Skeletal muscle cell (primary cell): ENCODE data around the gene ADI1.
A peak's percentile ranks its signal among the peaks of the same experiment; 100 is the strongest.

Experiments used
- DNase-seq: peaks from one replicate; pipeline ENCODE4 v3.0.0-alpha.2; 2010; ENCODE audit warnings: low read depth
- H3K4me3 ChIP-seq: 2 replicates; pipeline ENCODE4 v1.5.1; 2011; ENCODE audit warnings: low read depth, mild to moderate bottlenecking, control low read depth, low read length, moderate library complexity

ADI1 gene, protein sequence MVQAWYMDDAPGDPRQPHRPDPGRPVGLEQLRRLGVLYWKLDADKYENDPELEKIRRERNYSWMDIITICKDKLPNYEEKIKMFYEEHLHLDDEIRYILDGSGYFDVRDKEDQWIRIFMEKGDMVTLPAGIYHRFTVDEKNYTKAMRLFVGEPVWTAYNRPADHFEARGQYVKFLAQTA

DNA sequence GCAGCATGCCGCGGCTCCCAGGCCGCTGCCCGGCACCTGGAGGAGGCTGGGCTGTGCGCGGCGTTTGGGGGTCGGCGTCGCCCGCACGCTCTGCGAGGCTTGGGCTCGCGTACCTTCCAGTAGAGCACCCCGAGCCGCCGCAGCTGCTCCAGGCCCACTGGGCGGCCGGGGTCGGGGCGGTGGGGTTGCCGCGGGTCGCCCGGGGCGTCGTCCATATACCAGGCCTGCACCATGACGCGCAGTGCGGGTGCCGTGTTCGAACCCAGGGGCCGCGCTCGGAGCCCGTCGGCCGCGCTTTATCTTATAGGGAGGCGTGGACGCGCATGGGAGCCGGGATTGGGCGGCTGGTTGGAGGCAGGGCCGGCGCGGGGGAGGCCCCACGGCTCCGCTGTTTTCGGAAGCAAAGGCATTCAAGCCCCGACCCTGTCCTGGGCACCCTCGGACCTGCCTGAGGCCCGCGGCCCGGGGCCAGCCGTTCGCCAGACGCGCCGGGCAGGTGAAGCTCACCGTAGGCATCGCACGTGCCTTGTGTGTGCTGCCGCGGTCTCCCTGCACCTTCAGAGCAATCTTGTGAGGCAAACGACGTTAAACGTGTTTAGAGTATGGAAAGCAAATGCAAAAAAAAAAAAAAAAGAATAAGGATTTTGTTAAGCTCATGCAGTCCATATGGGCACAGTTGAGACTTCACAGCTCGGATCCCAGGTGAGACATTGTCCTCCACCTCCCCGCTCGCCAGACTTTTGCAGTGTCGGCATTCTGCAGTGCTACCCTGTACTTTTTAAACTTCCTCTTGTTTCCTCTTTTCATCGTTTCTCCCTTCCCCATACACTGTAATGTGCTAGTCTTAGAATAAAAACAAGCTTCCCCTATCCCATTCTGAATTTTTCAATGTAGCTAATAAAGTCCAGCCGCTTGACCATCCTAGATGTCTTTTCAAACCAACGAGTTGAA is at the start of gene ADI1:
Gene ADI1 (minus strand): TSS at position 277 of the 951 bp plus-strand sequence. CDS start 44 bp downstream, at position 233.
- peak within 1 kb of the TSS; percentile 77 for H3K4me3 ChIP-seq
- DNase-seq = no peak

DNA sequence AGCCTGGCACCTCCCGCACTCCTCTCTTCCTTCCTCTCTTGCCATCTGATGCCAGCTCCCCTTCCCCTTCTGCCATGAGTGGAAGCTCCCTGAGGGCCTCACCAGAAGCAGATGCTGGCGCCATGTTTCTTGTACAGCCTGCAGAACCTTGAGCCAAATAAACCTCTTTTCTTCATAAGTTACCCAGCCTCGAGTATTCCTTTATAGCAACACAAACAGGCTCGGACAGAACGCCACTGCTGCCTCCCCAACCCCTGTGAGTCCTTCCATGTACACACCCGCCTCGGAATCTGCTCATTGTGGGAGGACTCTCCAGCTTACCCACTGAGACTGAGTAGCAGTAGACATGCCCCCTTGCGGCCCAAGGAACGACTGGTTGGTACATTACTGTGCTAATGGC is 47.5 kb upstream of the ADI1 start:
- H3K4me3 ChIP-seq = no peak overlapping the region
- DNase-seq = no peak

DNA sequence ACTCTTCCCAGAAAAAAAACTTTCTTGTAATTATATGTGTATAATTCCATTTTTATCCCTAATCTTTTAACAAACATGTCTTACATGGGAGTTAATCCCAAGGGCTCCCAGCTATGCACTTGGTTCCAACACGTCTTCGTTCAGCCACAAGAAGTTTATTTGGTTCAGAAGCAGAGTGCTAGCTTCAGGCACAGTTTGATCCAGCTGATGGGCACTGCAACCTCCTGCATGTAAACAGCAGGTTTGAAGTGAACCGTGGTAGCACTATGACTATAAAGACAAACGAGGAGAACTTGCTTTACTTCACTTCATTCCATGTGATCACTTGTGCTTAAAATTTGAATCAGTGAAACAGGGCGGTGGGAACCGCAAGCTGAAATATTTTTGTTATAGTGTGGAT is 45.8 kb upstream of the ADI1 start:
- DNase-seq = no peak
- H3K4me3 ChIP-seq = no peak overlapping the region

DNA sequence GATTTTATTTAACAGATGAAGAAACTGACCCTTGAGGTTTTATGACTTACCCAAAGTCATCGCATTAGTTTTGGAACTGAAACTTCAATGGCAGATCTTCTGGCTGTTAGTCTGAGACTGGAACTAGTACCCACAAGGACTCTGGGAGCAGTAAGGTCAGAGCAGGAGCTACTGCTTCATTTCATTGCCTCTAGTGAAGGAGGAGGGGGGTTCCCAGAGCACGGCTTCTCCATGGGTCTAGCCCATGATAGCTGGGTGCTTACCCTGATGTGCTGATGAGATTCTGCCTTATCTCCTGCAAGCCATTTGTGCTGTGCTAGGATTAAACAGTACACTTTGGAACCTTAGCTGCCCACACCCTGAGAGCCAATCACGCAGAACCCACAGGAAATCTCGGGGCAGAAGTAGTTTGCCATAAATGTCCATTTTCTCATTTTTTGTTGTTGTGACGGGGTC is 44.2 kb upstream of the ADI1 start:
- H3K4me3 ChIP-seq = no peak overlapping the region
- no peak for DNase-seq

DNA sequence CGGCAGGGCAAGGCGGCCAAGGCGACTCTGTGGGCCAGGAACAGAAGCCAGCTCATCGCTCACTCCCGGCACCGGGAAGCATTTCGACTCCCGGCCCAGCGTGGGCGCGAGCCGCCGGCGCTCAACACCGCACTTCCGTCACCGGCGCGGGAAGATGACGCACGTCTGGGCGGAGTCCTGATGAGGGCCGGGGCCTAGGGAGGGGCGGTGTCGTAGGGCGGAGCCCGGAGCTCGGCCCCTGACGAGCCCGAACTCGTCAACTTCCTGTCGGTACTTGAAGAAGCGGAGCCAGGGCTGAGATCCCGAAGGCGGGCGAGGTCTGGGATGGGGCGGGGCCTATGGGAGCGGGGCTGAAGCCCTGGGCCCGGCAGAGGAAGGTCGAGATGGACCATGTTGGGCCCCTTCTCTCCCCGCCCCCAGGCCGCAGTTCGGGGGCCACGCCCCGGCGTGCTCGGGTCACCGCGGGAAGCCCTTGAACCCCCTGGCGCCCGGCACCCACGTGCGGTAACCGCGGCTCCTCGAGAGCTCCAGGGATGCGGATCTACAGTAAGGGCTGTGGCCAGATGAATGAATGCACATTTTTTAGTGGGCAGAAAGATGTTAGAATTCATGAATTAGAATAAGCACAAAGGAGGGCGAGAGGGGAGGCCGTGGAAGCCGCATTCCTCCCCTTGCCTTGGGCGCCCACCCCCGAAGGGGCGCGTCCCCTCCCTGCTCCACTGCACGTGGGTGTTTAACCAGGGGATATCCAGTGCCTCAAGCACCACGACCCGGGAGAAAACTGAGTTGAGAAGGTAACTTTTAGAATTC is 39.1 kb upstream of the ADI1 start, which contains the start of gene RNASEH1:
Gene RNASEH1 (minus strand): TSS at position 129 of the 810 bp plus-strand sequence. CDS start 73 bp downstream, at position 56.
- peak; percentile 96 for DNase-seq
- H3K4me3 ChIP-seq = peak within 1 kb of the TSS; percentile 97

DNA sequence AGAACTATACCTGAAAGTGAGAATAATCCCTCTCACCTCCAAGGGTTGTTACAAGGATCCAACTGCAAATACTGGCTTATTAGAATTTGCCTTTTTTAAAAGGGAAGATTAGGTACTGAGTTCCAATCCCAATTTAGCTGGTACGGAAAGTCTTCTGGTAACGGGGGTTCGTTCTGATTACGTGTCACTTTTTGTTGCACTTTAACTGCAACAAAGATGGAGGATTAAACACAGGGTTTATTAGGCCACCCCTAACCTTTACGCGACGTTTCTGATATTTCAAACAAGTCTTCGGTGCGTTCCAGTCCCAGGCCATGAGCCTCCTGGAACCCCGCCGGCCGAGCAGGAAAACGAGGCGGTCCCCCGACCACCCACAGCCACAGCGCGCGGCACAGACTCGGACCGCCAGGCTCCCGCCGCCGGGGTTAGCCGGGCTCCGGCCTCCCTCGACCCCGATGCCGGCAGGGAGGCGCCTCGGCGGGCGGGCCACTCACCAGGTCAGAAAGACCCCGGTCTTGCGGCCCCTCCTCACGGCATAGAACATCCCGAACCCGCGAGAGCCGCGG is 38.4 kb upstream of the ADI1 start:
- H3K4me3 ChIP-seq = peak overlapping the region; percentile 97

DNA sequence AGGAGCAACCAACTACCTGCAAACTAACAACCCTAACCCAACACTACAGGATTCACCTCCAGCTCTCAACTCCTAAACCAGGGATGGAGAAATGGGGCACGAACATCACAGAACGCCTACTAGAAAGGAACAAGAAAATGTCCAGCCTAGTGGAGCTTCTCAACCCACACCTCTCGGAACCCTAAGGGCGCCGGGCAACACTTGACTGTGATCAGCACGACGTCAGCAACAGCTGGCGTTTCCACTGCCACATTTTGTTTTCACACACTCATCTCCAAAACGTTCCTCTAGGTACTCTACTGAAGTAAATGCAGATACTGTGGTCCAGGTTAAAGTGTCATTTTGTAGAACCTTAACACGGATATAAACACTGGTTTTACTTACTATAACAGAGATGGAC is 34.6 kb upstream of the ADI1 start:
- no peak overlapping the region for H3K4me3 ChIP-seq
- DNase-seq = no peak

More for the DNA sequence above, 38.4 kb upstream of the ADI1 start:
- DNase-seq = no peak

DNA sequence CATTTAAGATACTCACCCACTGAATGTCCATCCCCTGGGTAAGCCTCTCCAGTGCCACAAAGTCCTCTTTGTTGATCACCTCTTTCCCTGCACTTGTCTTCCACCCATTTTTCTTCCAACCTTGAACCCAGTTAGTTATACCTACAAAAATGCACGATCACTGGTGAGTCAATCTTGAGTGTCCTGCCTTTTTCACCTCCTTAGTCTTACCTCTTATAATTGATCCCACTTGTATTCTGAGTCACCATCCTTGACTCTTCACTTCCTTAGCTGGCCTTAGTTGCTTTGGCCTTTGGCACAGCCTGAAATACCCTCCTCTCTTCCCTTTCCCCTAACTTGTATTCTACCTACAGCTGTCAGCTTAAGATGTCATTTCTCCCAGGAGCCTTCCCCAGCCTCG is 28.6 kb upstream of the ADI1 start:
- DNase-seq = no peak
- H3K4me3 ChIP-seq = no peak overlapping the region

DNA sequence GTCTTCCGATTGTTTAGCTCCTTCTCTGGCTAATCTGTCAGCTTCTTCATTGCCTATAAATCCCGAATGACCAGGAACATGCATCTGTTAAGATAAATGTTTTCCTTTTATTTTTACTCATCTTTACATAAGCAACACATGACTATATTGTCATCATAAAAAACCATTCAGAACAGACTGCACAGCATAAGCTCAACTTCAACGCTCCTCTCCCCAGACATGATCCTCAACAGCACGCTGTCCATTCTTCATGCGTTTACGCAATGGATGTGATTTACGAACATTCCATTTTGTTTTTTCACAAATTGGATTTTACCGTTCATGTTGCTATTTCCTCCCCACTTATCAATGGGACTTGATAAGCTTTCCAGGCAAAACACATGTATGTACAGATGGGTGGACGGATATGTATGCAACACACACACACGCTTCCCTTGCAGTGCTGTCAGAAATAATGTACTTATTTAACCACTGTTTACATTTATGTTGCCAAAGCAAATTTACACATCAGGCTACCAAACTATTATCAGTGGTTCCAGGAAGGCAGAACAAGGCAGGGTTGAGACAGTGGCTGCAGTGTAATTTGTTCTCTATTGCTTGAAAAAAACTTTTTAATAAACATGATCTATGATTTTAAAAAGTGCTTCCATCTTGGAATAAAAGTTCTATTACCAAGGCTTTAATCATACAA is 26.6 kb upstream of the ADI1 start:
- DNase-seq = no peak
- no peak overlapping the region for H3K4me3 ChIP-seq

DNA sequence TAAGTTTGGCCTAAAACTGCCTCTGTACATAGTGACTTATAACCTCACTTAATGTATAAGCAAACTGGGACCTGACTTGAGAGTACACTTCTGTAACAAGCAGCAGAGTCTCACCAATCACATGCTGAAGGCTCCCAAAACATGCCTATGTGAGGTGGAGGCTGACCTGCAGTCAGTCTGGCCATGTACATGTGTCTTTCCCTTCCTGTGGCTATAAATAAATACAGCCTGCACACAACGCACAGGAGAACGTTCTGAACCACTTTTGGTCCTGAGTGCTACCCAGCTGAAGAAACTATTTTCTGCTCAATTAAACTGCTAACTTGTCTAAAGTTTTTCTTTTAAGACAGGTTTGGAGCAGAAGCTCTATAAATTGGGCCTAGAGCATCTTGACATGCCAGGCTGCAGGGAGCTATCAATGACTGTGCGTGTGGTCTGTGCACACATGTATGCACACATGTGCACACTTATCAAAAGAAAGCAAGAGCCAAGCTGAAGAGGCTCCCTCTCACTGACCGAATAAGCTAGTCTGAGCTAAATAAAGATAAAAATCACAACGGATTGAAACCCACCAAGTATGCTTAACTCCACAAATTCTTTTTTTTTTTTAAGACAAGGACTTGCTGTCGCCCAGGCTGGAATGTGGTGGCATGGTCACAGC is 23.8 kb upstream of the ADI1 start:
- H3K4me3 ChIP-seq = no peak overlapping the region
- DNase-seq = no peak

DNA sequence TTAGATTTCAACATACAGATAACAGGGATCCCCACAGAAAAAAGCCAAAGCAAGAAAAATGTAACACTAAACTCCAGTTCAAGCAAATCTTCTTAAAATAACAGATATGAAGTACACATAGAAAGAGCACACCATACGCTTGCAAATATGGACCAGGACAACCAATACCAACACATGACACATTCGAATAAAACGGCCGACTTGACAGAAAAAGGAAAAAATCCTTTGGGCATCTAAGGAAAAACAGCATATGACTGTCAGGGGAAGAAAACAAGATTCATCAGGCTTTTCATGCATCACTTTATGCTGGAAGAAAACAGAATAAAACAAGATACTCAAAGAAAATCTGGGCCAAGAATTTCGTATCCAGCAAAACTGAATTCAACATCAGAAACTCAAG is 22.8 kb upstream of the ADI1 start:
- no peak overlapping the region for H3K4me3 ChIP-seq
- DNase-seq = no peak

DNA sequence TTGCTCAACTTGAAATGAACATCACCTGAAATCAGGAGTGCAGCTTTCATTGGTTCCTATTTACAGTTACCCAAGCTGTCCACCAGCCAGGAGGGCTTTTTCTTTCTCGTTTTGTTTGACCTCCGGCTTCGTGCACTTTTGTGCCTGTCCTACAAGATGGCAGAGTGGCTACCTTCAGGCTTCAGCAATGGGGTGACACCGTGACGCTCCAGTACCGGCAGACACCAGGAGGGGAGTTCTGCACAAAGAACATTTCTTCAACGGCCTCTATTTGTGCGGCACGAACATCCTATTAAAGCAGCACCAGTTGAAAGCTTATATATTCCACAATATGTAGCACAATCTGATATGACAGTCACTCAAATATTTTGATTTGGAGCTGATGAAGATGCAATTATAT is 20.5 kb upstream of the ADI1 start:
- no peak for DNase-seq

DNA sequence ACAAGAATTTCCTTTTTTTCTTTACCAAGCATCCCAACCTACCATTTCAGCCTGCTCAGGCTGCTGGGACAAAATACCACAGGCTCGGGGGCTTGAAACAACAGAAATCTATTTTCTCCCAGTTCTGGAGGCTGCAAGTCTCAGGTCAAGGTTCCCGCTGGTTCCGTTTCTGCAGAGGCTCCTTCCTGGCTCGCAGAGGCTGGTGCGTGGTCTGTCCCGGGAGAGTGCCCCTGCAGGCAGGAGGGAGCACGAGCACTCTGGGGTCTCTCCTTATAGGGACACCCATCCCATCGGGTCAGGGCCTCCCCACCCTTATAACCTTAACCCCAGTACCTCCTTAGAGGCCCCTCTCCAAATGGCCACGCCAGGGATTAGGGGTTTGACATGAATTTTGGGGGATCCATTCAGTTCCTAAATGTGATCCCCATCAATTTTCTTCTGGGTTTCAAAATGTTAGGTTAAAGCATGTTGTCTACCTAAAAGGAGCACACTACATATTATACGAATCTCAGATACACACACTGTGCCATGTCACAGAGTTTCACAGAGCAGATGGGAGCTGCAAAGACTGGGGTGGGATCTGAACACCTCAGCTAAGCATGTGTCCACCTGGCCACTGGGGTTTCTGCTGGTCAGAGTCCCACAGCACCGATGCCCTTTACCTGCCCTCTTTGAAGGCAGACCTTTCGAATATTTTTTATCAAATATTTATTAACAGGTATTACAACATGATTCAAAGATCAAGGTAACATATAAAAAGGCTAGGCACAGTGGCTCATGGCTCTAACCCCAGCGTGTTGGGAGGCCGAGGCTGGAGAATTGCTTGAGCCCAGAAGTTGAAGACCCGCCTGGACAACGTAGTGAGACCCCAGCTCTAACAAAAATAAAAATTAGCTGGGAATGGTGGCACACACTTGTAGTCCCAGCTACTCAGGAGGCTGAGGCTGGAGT is 17.6 kb upstream of the ADI1 start:
- peak overlapping the region; percentile 45 for H3K4me3 ChIP-seq
- no peak for DNase-seq

More for the DNA sequence above, 20.5 kb upstream of the ADI1 start:
- no peak overlapping the region for H3K4me3 ChIP-seq

DNA sequence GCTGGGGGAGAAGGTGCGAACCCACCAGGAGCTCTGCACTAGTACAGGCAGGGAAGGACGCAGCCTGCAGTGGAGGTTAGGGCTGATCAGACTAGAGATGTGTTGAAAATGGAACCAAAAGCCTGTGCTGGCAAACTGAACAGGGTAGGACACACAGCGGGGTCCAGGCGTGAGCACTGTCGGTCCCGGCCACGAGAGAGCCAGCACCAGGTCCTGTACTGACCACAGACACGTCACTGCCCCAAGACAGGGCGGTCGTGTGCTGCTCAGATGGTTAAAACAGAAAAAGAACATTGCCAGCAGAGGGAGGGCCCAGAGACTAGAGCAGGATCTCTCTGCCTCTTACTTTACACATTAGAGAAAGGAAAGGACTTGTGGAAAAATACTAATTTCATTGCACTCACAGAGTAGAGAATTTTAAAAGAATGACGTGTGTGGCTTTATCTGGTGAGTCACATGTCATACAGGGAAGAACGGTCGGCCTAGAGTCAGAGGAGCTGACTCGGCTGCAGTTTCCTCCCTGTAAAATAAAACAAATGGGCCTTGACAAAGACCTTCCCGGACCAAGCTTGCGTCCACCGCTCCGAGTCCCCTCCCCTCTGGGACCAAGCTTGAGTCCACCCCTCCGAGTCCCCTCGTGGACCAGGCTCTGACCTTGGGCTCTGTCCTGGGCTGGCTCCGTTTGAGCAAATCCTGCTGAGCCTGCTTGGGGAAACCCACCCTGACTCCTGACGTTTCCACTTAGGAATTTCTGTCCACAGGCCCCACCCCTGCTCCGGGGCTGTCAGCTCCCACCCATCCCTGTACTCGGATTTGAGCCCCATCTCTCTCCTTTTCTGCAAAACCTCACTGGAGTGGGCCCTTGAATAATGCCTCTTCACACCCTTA is 16.7 kb upstream of the ADI1 start:
- peak; percentile 60 for DNase-seq
- peak overlapping the region; percentile 45 for H3K4me3 ChIP-seq

DNA sequence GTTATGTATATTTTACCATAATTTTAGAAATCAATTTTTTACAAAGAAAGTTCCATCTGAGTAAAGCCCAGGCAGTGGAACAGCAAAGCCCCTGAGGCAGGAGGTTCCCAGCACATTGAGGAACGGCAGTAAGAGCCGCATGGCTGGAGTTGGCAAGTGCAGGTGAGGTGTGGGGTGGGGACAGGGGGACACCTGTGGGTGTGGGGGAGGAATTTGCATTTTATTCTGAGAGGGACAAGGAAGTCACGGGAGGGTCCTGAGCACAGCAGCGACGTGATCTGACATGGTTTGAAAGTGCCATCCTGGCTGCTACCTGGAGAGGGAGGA is 16.1 kb upstream of the ADI1 start:
- no peak for DNase-seq
- peak overlapping the region; percentile 45 for H3K4me3 ChIP-seq

DNA sequence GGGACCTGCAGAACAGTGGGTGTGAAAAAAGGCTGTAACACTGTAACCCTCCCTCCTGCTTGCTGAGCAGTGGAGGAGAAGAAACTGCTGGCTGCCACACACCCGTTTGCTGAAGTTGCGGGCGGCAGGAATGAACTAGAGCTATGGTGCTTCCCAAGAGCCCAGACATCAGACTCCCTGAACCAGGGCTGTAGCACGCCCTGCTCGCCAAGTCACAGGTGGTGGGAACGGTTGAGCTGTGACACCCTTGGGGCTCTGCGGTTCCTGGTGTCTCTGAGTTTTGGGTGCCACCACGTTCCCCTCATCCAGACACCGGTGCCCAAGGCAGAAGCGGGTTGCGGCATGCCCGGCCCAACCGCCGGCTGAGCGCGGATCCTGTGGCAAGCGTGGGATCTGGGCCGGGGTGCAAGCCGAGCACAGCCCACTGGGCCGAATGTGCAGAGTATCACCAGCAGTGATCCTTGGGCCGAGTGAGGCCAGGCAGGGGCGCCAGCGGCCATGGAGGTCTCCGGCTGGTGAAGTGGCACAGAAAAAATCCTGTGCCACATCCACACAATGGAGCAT is 15.0 kb upstream of the ADI1 start:
- no peak for DNase-seq
- no peak overlapping the region for H3K4me3 ChIP-seq
